CD1c-positive myeloid dendritic cell (primary cell): ENCODE data around the gene HTR4.
"Not testable (repeated sequence)": the region's sequence is repeated elsewhere in the genome, so short reads cannot be mapped to it uniquely, and the experiment has no call there.

ENCODE experiments used
- DNase-seq: peaks from one replicate; pipeline ENCODE4 v3.0.0-alpha.2; 2016; ENCODE audit errors: extremely low spot score

Gene HTR4

DNA sequence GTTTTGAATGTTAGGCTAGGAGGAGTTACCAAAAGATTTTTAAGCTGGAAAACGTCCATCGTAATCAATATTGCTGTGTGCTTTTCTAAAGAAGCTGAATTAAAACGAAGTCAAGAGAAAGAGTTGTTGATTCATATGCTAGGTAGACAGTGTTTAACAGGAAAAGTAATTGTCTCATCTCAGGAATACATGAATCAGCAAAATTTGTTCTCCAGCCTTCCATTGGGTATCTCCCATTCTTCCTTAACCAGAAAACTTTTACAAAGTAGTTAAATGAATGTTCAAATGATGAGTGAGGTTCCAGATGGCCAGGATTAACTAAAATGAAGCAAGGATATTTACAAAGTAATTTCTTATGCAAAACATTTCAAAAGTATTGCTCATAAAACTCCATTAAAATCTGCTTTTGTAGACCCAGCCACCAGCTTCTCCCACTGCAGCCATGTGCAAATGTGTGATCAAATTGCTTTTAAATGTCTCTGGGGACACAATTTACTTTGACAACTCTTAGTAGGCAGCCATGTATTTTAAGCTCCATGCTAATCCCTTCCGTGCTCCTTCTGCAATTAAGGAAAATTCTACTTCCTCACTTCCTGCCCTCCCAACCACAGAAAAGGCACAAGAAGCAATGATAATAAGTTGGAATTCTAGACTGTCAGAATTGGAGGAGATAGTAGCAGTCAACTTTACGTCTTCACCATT, 121.2 kb downstream of the HTR4 start:
- no peak for DNase-seq

DNA sequence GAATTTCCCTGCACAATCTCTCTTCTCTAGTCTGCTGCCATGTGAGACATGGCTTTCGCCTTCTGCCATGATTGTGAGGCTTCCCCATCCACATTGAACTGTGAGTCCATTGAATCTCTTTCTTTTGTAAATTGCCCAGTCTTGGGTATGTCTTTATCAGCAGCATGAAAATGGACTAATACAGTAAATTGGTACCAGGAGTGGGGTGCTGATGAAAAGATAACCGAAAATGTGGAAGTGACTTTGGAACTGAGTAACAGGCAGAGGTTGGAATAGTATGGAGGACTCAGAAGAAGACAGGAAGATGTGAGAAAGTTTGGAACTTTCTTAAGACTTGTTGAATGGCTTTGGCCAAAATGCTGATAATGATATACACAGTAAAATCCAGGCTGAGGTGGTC, 124.9 kb downstream of the HTR4 start:
- not testable (repeated sequence) for DNase-seq

DNA sequence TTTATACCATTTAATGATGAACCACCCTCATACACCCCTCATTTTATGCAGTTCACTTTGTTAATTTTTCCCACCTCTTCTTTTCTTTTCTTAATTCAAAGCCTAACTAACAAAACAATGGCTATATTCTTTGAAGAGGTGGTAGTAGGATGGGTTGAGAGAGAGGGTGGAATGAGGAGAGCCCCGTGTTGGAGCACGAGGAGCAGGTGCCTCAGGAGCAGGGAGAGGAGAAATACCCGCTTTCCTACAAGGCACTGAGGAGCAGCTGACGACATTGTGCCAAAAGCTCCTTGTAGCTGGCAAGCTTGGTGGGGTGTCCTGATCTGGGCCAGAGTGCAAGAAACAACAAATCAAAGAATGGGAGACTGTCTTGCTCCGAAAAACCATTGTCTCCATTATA, 129.6 kb downstream of the HTR4 start:
- no peak for DNase-seq

DNA sequence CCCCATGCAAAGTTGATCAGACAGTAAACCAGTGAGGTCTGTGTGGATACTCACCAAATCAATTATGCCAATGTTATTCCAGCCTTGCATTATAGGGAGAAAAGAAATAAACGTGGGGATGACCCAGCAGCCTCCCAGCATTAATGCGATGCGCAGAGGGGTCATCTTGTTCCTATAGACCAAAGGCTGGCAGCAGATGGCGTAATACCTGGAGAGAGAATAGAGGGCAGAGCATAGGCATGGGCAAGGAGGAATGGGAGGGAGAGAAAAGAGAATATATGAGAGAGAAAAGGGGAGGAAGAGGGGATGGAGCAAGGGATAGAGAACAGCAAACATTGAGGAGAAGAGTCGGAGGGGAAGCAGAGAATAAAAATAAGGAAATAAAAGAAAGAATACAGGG, 131.2 kb downstream of the HTR4 start:
- DNase-seq, result no peak

DNA sequence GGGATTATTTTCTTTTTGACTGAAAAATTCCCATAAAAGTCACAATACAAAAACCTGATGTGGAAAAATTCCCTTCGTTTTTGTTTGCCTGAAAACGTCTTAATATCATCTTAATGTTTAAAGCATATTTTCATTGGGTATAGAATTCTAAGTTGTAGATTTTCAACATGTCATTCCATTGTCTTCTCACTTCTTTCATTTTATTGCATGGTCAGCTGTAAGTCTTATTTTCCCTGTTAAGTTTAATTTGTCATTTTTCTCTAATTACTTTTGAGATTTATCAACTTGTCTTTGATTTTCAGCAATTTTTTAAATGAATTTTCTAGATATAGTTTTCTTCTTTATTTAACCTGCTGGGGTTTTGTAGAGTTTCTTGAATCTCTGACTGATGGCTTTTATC, 138.9 kb downstream of the HTR4 start:
- no peak for DNase-seq

GRCh38 chr5:148514344-148514743, 140.0 kb downstream of the HTR4 start:
- DNase-seq, result no peak

GRCh38 chr5:148512498-148512897, 141.8 kb downstream of the HTR4 start:
- DNase-seq, result no peak

DNA sequence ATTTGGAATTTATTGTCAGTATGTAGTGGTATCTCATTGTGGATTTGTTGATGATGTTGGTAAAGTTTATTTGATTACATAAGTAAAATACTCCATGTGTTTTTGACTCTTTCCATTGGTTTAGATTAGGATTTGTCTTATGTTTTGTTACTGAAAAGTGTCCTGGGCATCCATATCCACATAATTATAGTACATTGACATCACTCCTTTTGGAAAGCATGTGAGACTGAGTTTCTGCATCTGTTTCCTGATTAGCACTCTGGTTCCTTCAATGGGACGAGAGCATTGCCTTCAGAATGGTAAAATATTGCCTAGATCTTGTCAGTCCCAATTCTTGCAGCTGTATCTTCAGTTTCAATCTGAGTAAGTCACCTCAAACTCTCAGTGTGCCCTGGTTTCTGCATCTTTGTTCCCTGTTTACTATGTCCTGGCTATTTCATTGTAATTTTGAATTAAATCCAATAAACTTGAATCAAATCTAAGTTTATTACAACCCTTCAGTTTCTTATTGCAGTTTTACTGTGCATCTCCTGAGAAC, 142.4 kb downstream of the HTR4 start:
- DNase-seq, result no peak

DNA sequence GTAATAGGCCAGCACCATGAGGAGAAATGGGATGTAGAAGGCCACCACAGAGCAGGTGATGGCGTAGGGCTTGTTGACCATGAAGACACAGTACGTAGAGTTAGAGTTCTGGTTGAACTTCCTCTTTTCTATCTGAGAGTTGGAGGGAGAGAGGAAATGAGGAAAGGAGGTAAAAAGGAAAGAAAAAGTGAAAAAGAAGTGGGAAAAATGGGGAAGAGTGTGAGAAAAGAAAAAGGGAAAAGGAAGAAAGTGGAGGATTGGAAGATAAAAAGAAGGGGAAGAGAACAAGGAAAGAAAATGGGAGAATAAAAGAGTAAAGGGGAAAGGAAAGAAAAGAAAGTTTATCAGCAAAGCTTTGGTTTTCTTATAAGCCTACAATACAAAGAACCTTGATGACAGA, 144.4 kb downstream of the HTR4 start:
- DNase-seq, result no peak

DNA sequence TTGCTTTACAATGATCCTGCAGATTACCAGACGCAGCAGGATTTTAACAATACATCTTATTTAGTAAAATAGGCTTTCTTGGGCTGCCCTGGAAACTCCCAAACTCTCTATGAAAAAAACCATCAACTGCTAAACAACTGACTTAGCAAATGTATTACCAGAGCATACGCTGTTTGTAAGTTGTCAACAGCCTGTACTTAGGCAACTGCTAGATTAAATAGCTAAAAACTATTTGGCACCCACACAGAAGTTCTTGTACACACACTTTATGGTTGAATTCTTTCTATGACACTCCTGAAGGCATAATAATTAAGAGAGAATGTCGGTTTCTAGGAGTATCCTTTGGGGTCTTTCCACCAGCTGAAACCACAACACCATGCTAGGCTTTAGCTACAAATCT, 146.7 kb downstream of the HTR4 start:
- DNase-seq, result no peak

DNA sequence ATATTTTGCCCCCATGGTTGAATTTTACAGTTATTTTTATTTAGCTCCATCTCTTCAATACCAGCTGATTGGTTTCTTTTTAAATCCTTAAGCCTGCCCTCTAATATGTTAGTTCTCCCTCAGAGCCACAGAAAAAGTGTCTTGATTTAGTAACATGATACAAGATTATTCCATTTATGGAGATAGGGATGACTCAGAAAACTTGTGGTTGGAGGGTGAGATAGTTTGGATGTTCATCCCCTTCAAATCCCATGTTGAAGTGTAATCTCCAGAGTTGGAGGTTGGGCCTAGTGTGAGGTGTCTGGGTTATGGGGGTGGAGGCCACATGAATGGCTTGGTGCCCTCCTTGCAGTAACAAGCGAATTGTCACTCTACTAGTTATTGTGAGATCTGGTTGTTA, 154.9 kb downstream of the HTR4 start:
- no peak for DNase-seq

GRCh38 chr5:148497757-148498156, 156.6 kb downstream of the HTR4 start:
- DNase-seq, result no peak

GRCh38 chr5:148492351-148492750, 162.0 kb downstream of the HTR4 start:
- DNase-seq, result no peak

GRCh38 chr5:148491793-148492184, 162.5 kb downstream of the HTR4 start:
- DNase-seq, result no peak

GRCh38 chr5:148491015-148491792, 163.1 kb downstream of the HTR4 start:
- peak; percentile 9 for DNase-seq

DNA sequence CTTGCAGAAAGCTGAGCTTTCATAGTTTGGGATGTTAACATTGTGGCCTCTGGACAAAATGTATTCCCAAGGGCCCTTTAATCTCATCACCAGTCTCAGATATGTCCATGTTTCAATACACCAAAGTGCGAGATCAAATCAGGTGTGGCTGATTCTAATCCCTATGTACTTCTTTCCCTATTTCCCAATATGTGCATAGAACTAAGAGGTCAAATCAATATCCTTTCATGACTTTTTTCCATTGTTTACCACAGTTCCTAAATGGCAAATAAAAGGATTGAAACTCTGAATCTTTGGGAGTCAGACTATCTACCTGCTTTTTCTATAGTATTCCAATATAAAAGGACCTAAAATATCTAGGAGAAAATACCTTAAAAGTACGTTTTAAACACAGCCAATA, 165.6 kb downstream of the HTR4 start:
- DNase-seq, result no peak

DNA sequence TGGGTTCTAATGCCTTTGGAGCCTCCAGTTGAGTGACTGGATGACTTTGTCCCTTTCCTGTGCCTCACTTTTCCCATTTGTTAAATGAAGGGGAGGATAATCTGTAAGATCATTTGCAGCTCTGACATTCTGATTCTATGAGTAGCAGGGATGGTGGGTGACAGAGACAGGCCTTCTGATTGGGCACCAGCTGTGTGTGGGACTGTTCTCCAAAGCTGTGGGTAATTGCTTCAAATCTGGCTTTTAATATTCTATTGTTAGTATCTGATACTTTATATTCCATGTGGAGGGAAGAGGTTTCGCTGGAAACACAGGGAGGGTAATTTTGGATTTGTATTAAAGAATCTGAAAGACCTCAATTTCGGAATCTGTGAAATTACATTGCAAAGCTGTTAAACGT, 167.9 kb downstream of the HTR4 start:
- no peak for DNase-seq

DNA sequence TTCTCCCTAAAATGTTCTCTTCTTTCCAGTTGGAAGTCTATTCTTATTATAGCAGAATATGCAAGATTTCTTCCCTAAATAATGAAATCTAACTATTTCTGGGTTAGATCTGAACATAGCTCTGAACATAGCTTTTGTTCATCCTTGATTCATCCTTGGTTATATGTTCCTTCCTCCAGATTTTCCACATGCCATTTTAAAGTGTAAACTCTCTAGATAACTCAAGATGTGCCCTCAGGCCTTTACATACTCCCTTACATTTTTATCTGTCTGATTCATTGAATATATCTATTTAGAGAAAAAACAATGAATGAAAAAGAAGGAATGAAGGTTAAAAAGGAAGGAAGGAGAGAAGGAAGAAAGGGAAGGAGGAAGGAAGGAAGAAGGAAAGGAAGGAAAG, 169.7 kb downstream of the HTR4 start:
- no peak for DNase-seq

DNA sequence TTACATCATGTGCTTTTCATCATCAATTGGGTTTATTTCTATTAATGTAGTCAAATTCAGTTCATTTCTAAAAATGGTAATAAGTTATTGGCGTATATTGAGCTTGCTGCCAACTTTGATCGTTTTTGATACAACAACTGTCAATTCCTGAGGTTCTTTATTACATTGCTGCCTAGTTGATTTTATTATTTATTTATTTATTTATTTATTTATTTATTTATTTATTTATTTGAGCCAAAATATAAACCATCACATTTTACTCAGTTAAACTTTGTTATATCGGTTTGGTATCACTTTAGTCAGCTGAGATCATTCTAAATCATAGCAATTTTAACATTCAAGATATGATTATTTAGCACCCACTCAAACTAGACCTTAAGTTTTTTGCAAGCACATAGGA, 170.6 kb downstream of the HTR4 start:
- no peak for DNase-seq

DNA sequence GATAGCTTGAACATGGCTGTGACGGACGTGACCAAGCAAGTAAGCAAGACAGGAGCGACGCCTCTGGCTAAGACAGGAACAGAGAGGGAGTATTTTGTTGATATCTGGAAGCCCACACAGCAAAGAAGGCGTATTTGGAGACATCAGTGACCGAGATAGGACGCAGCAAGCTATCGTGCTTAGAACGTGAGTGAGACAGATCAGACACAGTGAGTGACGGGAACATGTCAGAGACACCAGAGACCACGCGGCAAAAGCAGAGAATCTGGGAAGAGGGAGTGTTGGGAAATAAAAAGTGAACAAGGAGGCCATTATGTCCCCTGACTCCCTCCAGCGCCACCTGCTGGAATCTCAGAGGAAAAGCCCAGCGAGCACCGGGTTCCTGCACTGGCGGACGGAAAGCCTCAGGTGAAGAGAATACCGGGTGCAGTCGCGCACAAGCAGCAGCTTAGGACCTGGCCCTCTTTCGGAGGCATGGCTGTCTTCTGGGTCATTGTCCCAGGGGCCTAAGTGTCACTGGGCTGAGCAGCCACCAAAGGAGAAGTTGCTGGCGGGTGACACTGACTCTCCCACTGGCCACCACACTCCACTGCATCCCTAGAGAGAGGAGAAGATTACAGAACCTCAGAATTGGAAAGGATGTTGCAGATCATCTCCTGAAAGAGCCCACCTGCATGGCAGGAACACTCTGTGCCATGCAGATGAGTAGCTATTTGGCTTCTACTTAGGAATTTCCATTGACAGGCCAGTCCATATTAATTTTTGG, 171.4 kb downstream of the HTR4 start:
- DNase-seq, result peak; percentile 68

DNA sequence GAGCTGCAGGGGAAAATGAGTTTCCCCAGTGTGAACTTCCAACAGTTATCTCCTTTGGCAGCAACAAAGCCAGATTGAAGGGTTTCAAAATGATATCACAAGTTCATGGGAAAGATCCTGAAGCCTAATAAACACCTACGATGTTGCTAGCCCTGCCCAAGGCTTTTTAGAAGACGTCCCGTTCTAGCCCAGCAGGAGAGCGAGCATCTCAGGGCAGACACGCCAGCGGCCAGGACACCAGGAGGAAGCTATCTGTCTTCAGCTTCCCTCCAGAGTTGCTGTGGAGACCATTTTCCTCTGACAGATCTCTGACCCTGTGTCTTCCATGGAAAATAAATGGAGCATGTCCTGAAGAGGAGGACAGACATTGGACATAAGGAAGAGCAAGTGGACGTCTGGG, 172.1 kb downstream of the HTR4 start:
- no peak for DNase-seq

DNA sequence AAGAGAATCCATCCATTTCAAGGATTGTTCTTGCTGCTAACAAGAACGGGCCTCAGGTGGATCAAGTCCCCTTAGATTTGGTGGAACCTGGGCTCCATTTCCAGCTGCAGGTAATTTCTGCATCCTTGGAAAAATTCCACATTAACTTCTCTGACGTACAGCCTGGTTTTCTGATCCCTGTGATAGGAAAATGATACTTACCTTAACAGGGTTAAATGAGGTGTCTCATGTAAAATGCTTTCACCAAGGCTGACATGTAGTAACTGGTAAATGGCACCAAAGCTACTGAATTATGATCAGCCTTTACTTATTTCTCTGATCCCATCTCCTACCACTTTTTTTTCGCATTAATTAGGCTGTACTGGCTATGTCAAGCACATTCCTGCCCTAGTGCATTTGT, 176.9 kb downstream of the HTR4 start:
- DNase-seq, result no peak

- DNase-seq, result no peak
Measured at GRCh38 chr5:148476302-148476701, 178.0 kb downstream of the HTR4 start.
